ENCODE data around the gene LRRTM4.

The LRRTM4 gene

DNA sequence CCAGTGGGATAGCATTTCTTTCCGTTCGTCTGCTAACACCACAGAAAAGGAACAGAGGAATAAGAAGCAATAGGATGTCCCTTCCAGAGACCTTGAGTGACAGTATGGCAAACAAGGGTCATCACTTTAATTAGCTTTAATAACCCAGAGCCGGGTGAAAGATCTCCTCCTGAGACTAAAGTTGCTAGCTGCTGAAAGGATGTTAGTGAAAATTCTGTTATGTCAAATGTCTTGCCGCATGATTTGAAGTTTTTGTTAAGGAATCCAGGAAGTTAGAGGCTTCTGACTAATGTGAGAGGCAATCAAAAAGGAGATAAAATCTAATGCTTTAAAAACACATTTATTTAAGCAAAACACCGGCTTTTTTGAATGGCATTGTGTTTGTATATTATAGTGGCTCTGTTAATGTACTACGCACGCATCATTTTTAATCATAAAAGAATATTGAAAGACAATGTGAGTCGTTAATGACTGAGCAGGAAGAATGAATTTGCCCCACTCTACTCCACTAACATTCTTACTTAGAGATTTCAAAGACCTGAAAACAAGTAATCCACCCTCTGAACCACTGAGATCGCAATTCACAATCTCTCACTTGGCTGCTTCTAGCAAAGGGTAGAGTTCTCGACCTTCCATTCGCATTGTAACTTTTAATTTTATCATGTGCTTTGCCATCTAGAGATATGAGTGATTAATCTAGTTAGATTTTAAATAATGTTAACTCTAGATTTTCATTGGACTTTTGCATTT is 536.6 kb downstream of the LRRTM4 start:
- H3K4me1 Mint-ChIP-seq (ENCODE audit: low read depth), result no peaks in the 10 kb centered on the region
- H3K4me3 Mint-ChIP-seq, result no peak overlapping the region
- H3K36me3 Mint-ChIP-seq (ENCODE audit: low read depth), result no peaks in the 10 kb centered on the region
- H3K27me3 Mint-ChIP-seq (ENCODE audit: low read depth), result no peaks in the 10 kb centered on the region
- no peak for DNase-seq (ENCODE audit: low spot score)
- H3K9me3 Mint-ChIP-seq, result peaks cover 15% of the 10 kb centered on the region
- H3K27ac Mint-ChIP-seq, result no peak overlapping the region

GRCh38 chr2:76984359-76984758 is 537.8 kb downstream of the LRRTM4 start:
- H3K9me3 Mint-ChIP-seq, result peaks cover 9% of the 10 kb centered on the region
- H3K27me3 Mint-ChIP-seq (ENCODE audit: low read depth), result no peaks in the 10 kb centered on the region
- H3K27ac Mint-ChIP-seq, result no peak overlapping the region
- no peaks in the 10 kb centered on the region for H3K4me1 Mint-ChIP-seq (ENCODE audit: low read depth)
- no peak overlapping the region for H3K4me3 Mint-ChIP-seq
- DNase-seq (ENCODE audit: low spot score), result no peak
- no peaks in the 10 kb centered on the region for H3K36me3 Mint-ChIP-seq (ENCODE audit: low read depth)

DNA sequence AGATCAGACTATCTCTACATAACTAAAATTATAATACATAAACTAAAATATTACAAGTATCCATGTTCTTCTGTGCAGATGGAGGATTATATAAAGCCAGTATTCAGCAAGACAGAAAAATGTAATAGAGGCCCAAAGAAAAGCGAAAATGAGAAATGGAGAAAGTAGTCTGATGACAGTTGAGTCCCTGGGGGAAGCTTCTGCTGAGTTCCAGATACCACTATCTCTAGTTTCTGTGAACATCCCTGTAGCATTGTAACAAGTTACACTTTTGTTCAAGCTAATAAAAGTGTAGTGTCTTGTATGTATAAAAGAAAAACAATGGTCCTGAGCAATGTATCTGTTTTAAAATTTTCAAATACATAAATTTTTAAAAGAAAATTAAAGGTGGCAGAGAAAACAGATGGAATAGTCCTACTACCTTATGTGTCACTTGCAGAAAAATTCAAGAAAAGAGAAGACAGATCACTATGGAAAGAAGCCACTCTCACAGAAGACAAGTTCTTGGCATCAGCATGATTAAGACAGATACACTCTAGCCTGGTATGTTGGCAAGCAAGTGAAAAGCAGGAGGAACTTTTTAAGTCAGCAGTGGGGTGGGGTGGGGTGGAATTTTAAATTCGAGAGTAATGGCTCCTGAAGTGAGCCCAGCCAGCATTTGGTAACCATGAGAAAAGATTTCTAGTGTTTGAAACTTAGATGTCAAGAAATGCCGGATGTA is 541.9 kb downstream of the LRRTM4 start:
- H3K9me3 Mint-ChIP-seq, result peaks cover 8% of the 10 kb centered on the region
- no peak overlapping the region for H3K4me3 Mint-ChIP-seq
- DNase-seq (ENCODE audit: low spot score), result no peak
- H3K4me1 Mint-ChIP-seq (ENCODE audit: low read depth), result no peaks in the 10 kb centered on the region
- no peaks in the 10 kb centered on the region for H3K36me3 Mint-ChIP-seq (ENCODE audit: low read depth)
- H3K27me3 Mint-ChIP-seq (ENCODE audit: low read depth), result no peaks in the 10 kb centered on the region
- no peak overlapping the region for H3K27ac Mint-ChIP-seq

GRCh38 chr2:76977846-76978727 is 544.1 kb downstream of the LRRTM4 start:
- H3K27me3 Mint-ChIP-seq (ENCODE audit: low read depth), result no peaks in the 10 kb centered on the region
- H3K9me3 Mint-ChIP-seq, result peaks cover 8% of the 10 kb centered on the region
- H3K36me3 Mint-ChIP-seq (ENCODE audit: low read depth), result no peaks in the 10 kb centered on the region
- no peaks in the 10 kb centered on the region for H3K4me1 Mint-ChIP-seq (ENCODE audit: low read depth)
- H3K27ac Mint-ChIP-seq, result no peak overlapping the region
- no peak for DNase-seq (ENCODE audit: low spot score)
- H3K4me3 Mint-ChIP-seq, result no peak overlapping the region

GRCh38 chr2:76975752-76976151 is 546.4 kb downstream of the LRRTM4 start:
- Mint-ChIP-seq H3K27me3 (ENCODE audit: low read depth) (no peaks in the 10 kb centered on the region), H3K27ac (no peak overlapping the region), H3K9me3 (peaks cover 9% of the 10 kb centered on the region), H3K4me3 (no peak overlapping the region), H3K4me1 (ENCODE audit: low read depth) (no peaks in the 10 kb centered on the region), H3K36me3 (ENCODE audit: low read depth) (no peaks in the 10 kb centered on the region)
- no peak for DNase-seq (ENCODE audit: low spot score)

- DNase-seq (ENCODE audit: low spot score), result no peak
- Mint-ChIP-seq H3K27ac (no peak overlapping the region), H3K9me3 (peaks cover 23% of the 10 kb centered on the region), H3K4me1 (ENCODE audit: low read depth) (no peaks in the 10 kb centered on the region), H3K4me3 (no peak overlapping the region), H3K27me3 (ENCODE audit: low read depth) (no peaks in the 10 kb centered on the region), H3K36me3 (ENCODE audit: low read depth) (no peaks in the 10 kb centered on the region)
Measured at GRCh38 chr2:76973610-76974009, 548.6 kb downstream of the LRRTM4 start.

GRCh38 chr2:76965772-76966171 is 556.4 kb downstream of the LRRTM4 start:
- no peaks in the 10 kb centered on the region for H3K4me1 Mint-ChIP-seq (ENCODE audit: low read depth)
- no peak overlapping the region for H3K27ac Mint-ChIP-seq
- no peaks in the 10 kb centered on the region for H3K36me3 Mint-ChIP-seq (ENCODE audit: low read depth)

DNA sequence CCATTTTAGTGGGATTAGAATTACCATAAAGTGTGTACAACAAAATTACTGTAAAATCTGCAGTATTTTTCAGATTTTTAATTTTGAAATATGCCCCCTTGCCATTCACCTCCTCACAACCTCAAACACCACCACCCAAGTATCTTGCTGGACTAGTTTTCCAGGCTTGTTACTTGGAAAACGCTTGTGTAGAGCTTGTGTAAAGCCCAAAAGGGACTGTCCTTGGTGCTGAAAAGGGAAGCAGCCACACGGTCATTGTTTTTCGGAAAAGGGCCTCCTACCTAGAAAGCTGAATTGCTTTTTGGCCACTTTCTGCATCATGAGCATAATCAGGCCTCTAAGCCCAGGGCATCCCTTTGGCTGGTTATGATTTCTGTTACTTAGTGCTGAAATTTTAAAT is 563.4 kb downstream of the LRRTM4 start:
- Mint-ChIP-seq H3K27ac (no peak overlapping the region), H3K36me3 (ENCODE audit: low read depth) (no peaks in the 10 kb centered on the region), H3K4me1 (ENCODE audit: low read depth) (no peaks in the 10 kb centered on the region), H3K4me3 (no peak overlapping the region), H3K27me3 (ENCODE audit: low read depth) (no peaks in the 10 kb centered on the region), H3K9me3 (peaks cover 25% of the 10 kb centered on the region)
- DNase-seq (ENCODE audit: low spot score), result no peak

More at GRCh38 chr2:76965772-76966171, 556.4 kb downstream of the LRRTM4 start:
- peaks cover 41% of the 10 kb centered on the region for H3K9me3 Mint-ChIP-seq
- no peak overlapping the region for H3K4me3 Mint-ChIP-seq
- DNase-seq (ENCODE audit: low spot score), result no peak
- H3K27me3 Mint-ChIP-seq (ENCODE audit: low read depth), result no peaks in the 10 kb centered on the region

DNA sequence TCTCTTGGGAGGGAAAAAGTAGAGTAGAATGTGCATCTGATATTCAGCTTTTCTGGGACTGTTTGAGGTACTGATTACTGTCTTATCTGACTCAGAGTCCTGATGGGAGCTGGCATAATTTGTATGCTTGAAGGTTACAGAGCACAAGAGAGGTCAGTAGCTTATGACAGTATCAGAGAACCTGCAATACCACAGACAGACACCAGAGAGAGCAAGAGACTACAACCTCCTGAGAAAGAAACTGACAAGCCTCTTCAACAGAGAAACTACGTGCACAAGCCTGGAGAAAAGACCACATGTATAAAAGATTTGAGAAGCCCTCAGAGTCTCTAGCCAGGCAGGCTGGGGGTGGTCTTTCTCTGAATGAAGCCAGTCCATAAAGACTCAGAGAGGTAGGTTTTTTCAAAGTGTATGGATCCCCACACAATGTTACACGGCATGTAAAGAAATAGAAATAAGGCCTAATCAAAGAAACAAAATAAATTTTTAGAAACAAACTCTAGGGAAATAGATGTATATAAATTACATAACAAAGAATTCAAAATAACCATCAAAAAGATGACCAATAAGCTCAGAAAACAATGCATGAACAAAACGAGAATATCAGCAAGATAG is 568.3 kb downstream of the LRRTM4 start:
- DNase-seq (ENCODE audit: low spot score), result no peak
- no peaks in the 10 kb centered on the region for H3K4me1 Mint-ChIP-seq (ENCODE audit: low read depth)
- no peak overlapping the region for H3K4me3 Mint-ChIP-seq
- H3K27me3 Mint-ChIP-seq (ENCODE audit: low read depth), result no peaks in the 10 kb centered on the region
- no peaks in the 10 kb centered on the region for H3K36me3 Mint-ChIP-seq (ENCODE audit: low read depth)
- peaks cover 33% of the 10 kb centered on the region for H3K9me3 Mint-ChIP-seq
- no peak overlapping the region for H3K27ac Mint-ChIP-seq

- Mint-ChIP-seq H3K27me3 (ENCODE audit: low read depth) (no peaks in the 10 kb centered on the region), H3K36me3 (ENCODE audit: low read depth) (no peaks in the 10 kb centered on the region), H3K4me1 (ENCODE audit: low read depth) (no peaks in the 10 kb centered on the region), H3K4me3 (no peak overlapping the region), H3K9me3 (peaks cover 31% of the 10 kb centered on the region), H3K27ac (no peak overlapping the region)
- DNase-seq (ENCODE audit: low spot score), result no peak
Measured at GRCh38 chr2:76946631-76947145, 575.5 kb downstream of the LRRTM4 start.

DNA sequence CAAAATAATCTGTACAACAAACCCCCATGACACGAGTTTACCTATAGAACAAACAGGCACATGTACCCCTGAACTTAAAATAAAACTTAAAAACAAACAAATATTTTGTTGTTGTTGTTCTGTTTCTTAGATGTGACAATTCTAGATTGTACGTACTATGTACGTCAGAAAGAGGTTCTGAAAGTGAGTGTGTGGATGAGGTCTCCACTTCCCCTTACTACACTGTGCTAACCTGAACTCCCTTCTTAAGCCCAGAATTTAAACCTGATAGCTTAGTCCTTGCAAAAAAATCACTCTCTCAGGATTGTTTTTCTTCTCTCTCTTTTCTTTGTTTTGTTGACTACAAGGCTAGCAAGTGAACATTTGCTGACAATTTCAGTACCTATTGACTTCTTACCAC is 581.6 kb downstream of the LRRTM4 start:
- no peaks in the 10 kb centered on the region for H3K4me1 Mint-ChIP-seq (ENCODE audit: low read depth)
- H3K27ac Mint-ChIP-seq, result no peak overlapping the region
- no peaks in the 10 kb centered on the region for H3K36me3 Mint-ChIP-seq (ENCODE audit: low read depth)
- DNase-seq (ENCODE audit: low spot score), result no peak
- H3K9me3 Mint-ChIP-seq, result peaks cover 24% of the 10 kb centered on the region
- no peaks in the 10 kb centered on the region for H3K27me3 Mint-ChIP-seq (ENCODE audit: low read depth)
- H3K4me3 Mint-ChIP-seq, result no peak overlapping the region

- no peak for DNase-seq (ENCODE audit: low spot score)
- Mint-ChIP-seq H3K36me3 (ENCODE audit: low read depth) (no peaks in the 10 kb centered on the region), H3K4me1 (ENCODE audit: low read depth) (no peaks in the 10 kb centered on the region), H3K4me3 (no peak overlapping the region), H3K27ac (no peak overlapping the region), H3K27me3 (ENCODE audit: low read depth) (no peaks in the 10 kb centered on the region), H3K9me3 (peaks cover 16% of the 10 kb centered on the region)
Measured at GRCh38 chr2:76938153-76938552, 584.0 kb downstream of the LRRTM4 start.

DNA sequence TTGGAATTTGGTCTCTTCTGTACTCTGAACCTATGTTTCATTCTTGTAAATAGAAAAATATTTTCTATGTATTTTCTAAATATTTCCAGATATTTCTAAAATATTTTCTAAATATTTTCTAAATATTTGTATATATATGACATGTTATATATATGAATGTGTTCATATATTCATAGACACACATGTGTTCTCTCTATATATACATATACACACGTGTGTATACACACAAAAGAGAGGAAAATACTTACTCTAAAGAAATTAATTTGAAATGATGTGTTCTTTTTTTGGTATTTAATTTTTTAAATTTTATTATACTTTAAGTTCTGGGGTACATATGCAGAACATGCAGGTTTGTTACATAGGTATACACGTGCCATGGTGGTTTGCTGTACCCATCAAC is 589.6 kb downstream of the LRRTM4 start:
- Mint-ChIP-seq H3K4me3 (no peak overlapping the region), H3K9me3 (peaks cover 13% of the 10 kb centered on the region), H3K4me1 (ENCODE audit: low read depth) (no peaks in the 10 kb centered on the region), H3K27ac (no peak overlapping the region), H3K27me3 (ENCODE audit: low read depth) (no peaks in the 10 kb centered on the region), H3K36me3 (ENCODE audit: low read depth) (no peaks in the 10 kb centered on the region)
- no peak for DNase-seq (ENCODE audit: low spot score)
